Breast epithelium (tissue), 4 donors: Measurements from ENCODE around the gene FNBP1. TPM values are rescaled to one million over a fixed set of nuclear protein-coding genes. Genes with fewer than 3 reads are reported as not detected.
"Not testable (repeated sequence)": the region's sequence is repeated elsewhere in the genome, so short reads cannot be mapped to it uniquely, and the experiment has no call there.

Experiments
- DNase-seq, 2 donors: peaks; one replicate each; pipeline ENCODE4 v3.0.0-alpha.2; 2019; ENCODE audit warnings: low spot score in 2 of 2
- H3K27ac ChIP-seq, 2 donors: fragments of 200-600 bp; sonication (generic) in 1 of 2; one replicate each; pipeline ENCODE4 v1.5.1; 2016 to 2019; ENCODE audit warnings: mild to moderate bottlenecking in 1 of 2
- H3K27me3 ChIP-seq, 2 donors: fragments of 200-600 bp; sonication (generic) in 1 of 2; one replicate each; pipeline versions ENCODE4 v1.5.1 to v1.6.0; 2017 to 2019; ENCODE audit warnings: control low read depth in 1 of 2, mild to moderate bottlenecking in 1 of 2
- H3K36me3 ChIP-seq: fragments of 200-600 bp; one replicate; pipeline ENCODE4 v1.5.1; 2019
- H3K4me1 ChIP-seq, 2 donors: fragments of 200-600 bp; sonication (generic); one replicate each; pipeline ENCODE4 v1.5.1; 2016 to 2019; ENCODE audit warnings: control low read depth in 1 of 2
- H3K4me3 ChIP-seq, 3 donors: fragments of 200-600 bp; sonication (generic); 1 replicate in 2 of 3; 2 replicates in 1 of 3; pipeline ENCODE4 v1.5.1; 2016 to 2019; ENCODE audit warnings: mild to moderate bottlenecking in 3 of 3, moderate library complexity in 2 of 3
- H3K9me3 ChIP-seq, 2 donors: fragments of 200-600 bp; sonication (generic) in 1 of 2; one replicate each; pipeline ENCODE4 v1.5.1; 2016 to 2019; ENCODE audit warnings: control low read depth in 1 of 2
- CTCF ChIP-seq, 3 donors: fragments of 450-650 bp; IDR thresholded peaks; one replicate each; pipeline ENCODE4 v1.5.1; 2016 to 2017; ENCODE audit warnings: antibody characterized with exemption in 3 of 3, mild to moderate bottlenecking in 3 of 3, moderate library complexity in 3 of 3
- POLR2A ChIP-seq: fragments of 450-650 bp; IDR thresholded peaks from one replicate; pipeline ENCODE4 v1.6.1; 2016; ENCODE audit warnings: antibody characterized with exemption, mild to moderate bottlenecking, moderate library complexity
- POLR2AphosphoS5 ChIP-seq, 3 donors: sonication (generic); formaldehyde crosslinking; IDR thresholded peaks; one replicate each; pipeline ENCODE4 v1.6.1; 2017; ENCODE audit warnings: antibody characterized with exemption in 3 of 3
- intact Hi-C: fragments of 100-400 bp; cut with DNase I; formaldehyde crosslinking; loops from one replicate; pipeline ENCODE4 v1.15.1; 2023; ENCODE audit warnings: low total_unique reads
- total RNA-seq, 3 donors: library from RNA; depleted of rRNA; stranded (reverse); fragments of >200 nt; gene quantifications; one replicate each; pipeline ENCODE4 v1.1.0, GENCODE V29; 2016

Gene FNBP1
- total RNA-seq, 3 donors from 2014 or later, result 31.3 to 49.8 (median 41.9) TPM

GRCh38 chr9:129891569-129891968, 151.4 kb downstream of the FNBP1 start:
- no peaks in the 10 kb centered on the region for H3K27me3 ChIP-seq
- TF ChIP-seq CTCF (IDR thresholded peaks at IDR 0.05) (no peak), POLR2A (no peak), POLR2AphosphoS5 (IDR thresholded peaks at IDR 0.05) (no peak)
- H3K4me1 ChIP-seq, result no peaks in the 10 kb centered on the region
- intact Hi-C loops, result no loop called here
- no peak overlapping the region for H3K4me3 ChIP-seq
- H3K36me3 ChIP-seq, result no peaks in the 10 kb centered on the region
- H3K9me3 ChIP-seq, result no peaks in the 10 kb centered on the region
- DNase-seq, result no peak
- no peak overlapping the region for H3K27ac ChIP-seq

GRCh38 chr9:129890718-129891299, 152.2 kb downstream of the FNBP1 start:
- H3K4me3 ChIP-seq, intact Hi-C loops, H3K9me3 ChIP-seq, DNase-seq, H3K36me3 ChIP-seq, H3K4me1 ChIP-seq, H3K27me3 ChIP-seq: not testable (repeated sequence)
- peak overlapping the region in 1 of 2 donors; percentile 29 for H3K27ac ChIP-seq

GRCh38 chr9:129889941-129890717, 152.9 kb downstream of the FNBP1 start:
- no peaks in the 10 kb centered on the region for H3K9me3 ChIP-seq
- H3K4me1 ChIP-seq, result peaks cover 0 to 4% of the 10 kb centered on the region in 2 donors
- H3K27me3 ChIP-seq, result no peaks in the 10 kb centered on the region
- H3K36me3 ChIP-seq, result no peaks in the 10 kb centered on the region
- no peak for TF ChIP-seq CTCF (IDR thresholded peaks at IDR 0.05)
- TF ChIP-seq POLR2AphosphoS5 (IDR thresholded peaks at IDR 0.05), result no peak
- TF ChIP-seq POLR2A, result no peak
- intact Hi-C loops, result loop anchor here (10.0 kb wide), 1 partner anchor 155 kb away; the partner anchor contains the start of gene FNBP1
- no peak overlapping the region for H3K4me3 ChIP-seq
- peak overlapping the region in 1 of 2 donors; percentile 29 for H3K27ac ChIP-seq
- DNase-seq, result no peak

- no peaks in the 10 kb centered on the region for H3K9me3 ChIP-seq
- H3K4me1 ChIP-seq, result peaks cover 0 to 8% of the 10 kb centered on the region in 2 donors
- TF ChIP-seq POLR2A, result no peak
- no peak for TF ChIP-seq POLR2AphosphoS5 (IDR thresholded peaks at IDR 0.05)
- TF ChIP-seq CTCF (IDR thresholded peaks at IDR 0.05), result no peak
- no peak overlapping the region for H3K4me3 ChIP-seq
- intact Hi-C loops, result loop anchor here (10.0 kb wide), 1 partner anchor 155 kb away; the partner anchor contains the start of gene FNBP1
- no peaks in the 10 kb centered on the region for H3K36me3 ChIP-seq
- no peaks in the 10 kb centered on the region for H3K27me3 ChIP-seq
- H3K27ac ChIP-seq, result peak overlapping the region; percentile 2 to 44
- DNase-seq, result no peak
These were observed 153.7 kb downstream of the FNBP1 start for GRCh38 chr9:129889122-129889940.

GRCh38 chr9:129888293-129889121, 154.5 kb downstream of the FNBP1 start:
- Histone ChIP-seq H3K9me3 (no peaks in the 10 kb centered on the region), H3K36me3 (no peaks in the 10 kb centered on the region), H3K4me3 (peak overlapping the region in 2 of 3 donors; percentile 10 to 14), H3K4me1 (peaks cover 5 to 14% of the 10 kb centered on the region in 2 donors), H3K27ac (peak overlapping the region; percentile 2 to 44), H3K27me3 (no peaks in the 10 kb centered on the region)
- peak in 1 of 2 donors; percentile 37 for DNase-seq
- TF ChIP-seq POLR2A (no peak), CTCF (IDR thresholded peaks at IDR 0.05) (no peak), POLR2AphosphoS5 (IDR thresholded peaks at IDR 0.05) (no peak)
- intact Hi-C loops, result loop anchor here (10.0 kb wide), 1 partner anchor 156 kb away; the partner anchor contains the start of gene FNBP1
